OCI-LY7 (cell line): ENCODE results near the gene L3MBTL1. TPM values are rescaled to one million over a fixed set of nuclear protein-coding genes. Genes with fewer than 3 reads are reported as not detected.

ENCODE experiments used
- BruUV-seq: library from RNA; stranded (reverse); fragments of 400-500 nt; replicated peaks from 2 replicates; lab custom pipeline; 2021; lab: Mats Ljungman, UMichigan
- CTCF ChIA-PET: fragments of 300-600 bp; sonication (Branson Sonifier 250); formaldehyde crosslinking; loops from one replicate; lab custom pipeline; 2022; ENCODE audit warnings: antibody characterized with exemption; ENCODE audit not compliant: unreplicated experiment; lab: Charles Lee
- POLR2A ChIA-PET: fragments of 300-600 bp; sonication (Branson Sonifier 250); formaldehyde crosslinking; loops from one replicate; lab custom pipeline; 2022; ENCODE audit warnings: antibody characterized with exemption; lab: Charles Lee
- DNase-seq: peaks from one replicate; pipeline ENCODE4 v3.0.0-alpha.2; 2015; ENCODE audit warnings: low spot score
- H2AFZ ChIP-seq: fragments of 200-600 bp; sonication (generic), shearing (Covaris generic); 2 replicates; pipeline ENCODE4 v1.6.1; 2014; ENCODE audit warnings: mild to moderate bottlenecking, antibody characterized with exemption, low read length, moderate library complexity
- H3K27ac ChIP-seq: fragments of 200-600 bp; sonication (generic); 2 replicates; pipeline ENCODE4 v1.5.1; 2014; ENCODE audit warnings: mixed run types, low read depth, mild to moderate bottlenecking, moderate library complexity, low read length, inconsistent platforms; ENCODE audit not compliant: poor library complexity, severe bottlenecking
- H3K36me3 ChIP-seq: fragments of 200-600 bp; sonication (generic); 2 replicates; pipeline ENCODE4 v1.6.1; 2014; ENCODE audit warnings: mild to moderate bottlenecking, antibody characterized with exemption, low read length, moderate library complexity, mixed read lengths; ENCODE audit not compliant: insufficient read depth
- H3K4me1 ChIP-seq: fragments of 200-600 bp; sonication (generic); 2 replicates; pipeline ENCODE4 v1.5.1; 2014; ENCODE audit warnings: mild to moderate bottlenecking, low read length; ENCODE audit not compliant: insufficient read depth, poor library complexity, severe bottlenecking
- H3K4me2 ChIP-seq: fragments of 200-600 bp; sonication (generic); 2 replicates; pipeline ENCODE4 v1.6.1; 2014; ENCODE audit warnings: mild to moderate bottlenecking, low read length
- H3K4me3 ChIP-seq: fragments of 200-600 bp; sonication (generic); 2 replicates; pipeline ENCODE4 v1.5.1; 2014; ENCODE audit warnings: mild to moderate bottlenecking, low read depth, low read length; ENCODE audit not compliant: poor library complexity, severe bottlenecking
- H3K79me2 ChIP-seq: fragments of 200-600 bp; sonication (generic); 2 replicates; pipeline ENCODE4 v1.6.1; 2016; ENCODE audit warnings: low read depth, mild to moderate bottlenecking, low read length, moderate library complexity, mixed read lengths; ENCODE audit not compliant: insufficient read depth
- H3K9me2 ChIP-seq: fragments of 200-600 bp; sonication (generic); 2 replicates; pipeline ENCODE4 v1.6.1; 2016; ENCODE audit warnings: mild to moderate bottlenecking, low read length, mixed read lengths; ENCODE audit not compliant: insufficient read depth
- H3K9me3 ChIP-seq: fragments of 200-600 bp; sonication (generic); 2 replicates; pipeline ENCODE4 v1.6.1; 2014; ENCODE audit warnings: mild to moderate bottlenecking, mixed run types, low read length, mixed read lengths
- H4K20me1 ChIP-seq: fragments of 200-600 bp; sonication (generic); 2 replicates; pipeline ENCODE4 v1.6.1; 2014; ENCODE audit warnings: mild to moderate bottlenecking, antibody characterized with exemption, low read length, moderate library complexity, mixed read lengths; ENCODE audit not compliant: insufficient read depth
- CTCF ChIP-seq: fragments of 200-600 bp; sonication (generic); conservative IDR thresholded peaks from 2 replicates; pipeline ENCODE4 v1.5.1; 2014; ENCODE audit warnings: mild to moderate bottlenecking, antibody characterized with exemption, low read length, moderate library complexity, mixed read lengths
- EZH2phosphoT487 ChIP-seq: fragments of 200-600 bp; sonication (generic); IDR thresholded peaks from 2 replicates; pipeline ENCODE4 v1.6.1; 2018; ENCODE audit warnings: low read depth, borderline replicate concordance, mild to moderate bottlenecking, mixed run types, antibody characterized with exemption, low read length, moderate library complexity, mixed read lengths
- intact Hi-C: fragments of 100-400 bp; cut with micrococcal nuclease; formaldehyde crosslinking; loops from one replicate; pipeline ENCODE4 v1.10.0; 2022; ENCODE audit not compliant: unreplicated experiment
- total RNA-seq, 2 experiments: library from RNA; depleted of rRNA in 1 of 2; stranded (reverse); fragments of >200 nt in 1 of 2; shearing (Covaris generic) in 1 of 2; gene quantifications; 2 replicates each; pipeline ENCODE4 v1.2.3, GENCODE V29; 2014 to 2022

L3MBTL1 gene
- total RNA-seq, 2 experiments from 2014 or later, result 22.4 to 27.8 TPM

- no peak overlapping the region for H3K27ac ChIP-seq
- CTCF ChIA-PET, result no interaction called here
- no peak overlapping the region for H2AFZ ChIP-seq
- POLR2A ChIA-PET, result interaction anchor here (0.5 kb wide), 1 partner anchor 66 kb away, joined by 4 read pairs; the partner anchor contains the start of gene IFT52
- intact Hi-C loops, result no loop called here
- no peaks in the 10 kb centered on the region for H3K79me2 ChIP-seq
- H3K4me2 ChIP-seq, result no peak overlapping the region
- peaks cover 8% of the 10 kb centered on the region for H3K36me3 ChIP-seq
- no peak for DNase-seq
- TF ChIP-seq EZH2phosphoT487 (no peak), CTCF (no peak)
- no peaks in the 10 kb centered on the region for H4K20me1 ChIP-seq
- no peaks in the 10 kb centered on the region for H3K9me3 ChIP-seq
- H3K4me1 ChIP-seq, result no peaks in the 10 kb centered on the region
- H3K9me2 ChIP-seq, result no peaks in the 10 kb centered on the region
- H3K4me3 ChIP-seq, result no peak overlapping the region
- BruUV-seq, result no TSS peak
These were observed 17.5 kb downstream of the L3MBTL1 start for GRCh38 chr20:43525021-43525420.

GRCh38 chr20:43528258-43528875 is 20.9 kb downstream of the L3MBTL1 start:
- no peaks in the 10 kb centered on the region for H3K79me2 ChIP-seq
- H3K27ac ChIP-seq, result no peak overlapping the region
- H4K20me1 ChIP-seq, result no peaks in the 10 kb centered on the region
- H2AFZ ChIP-seq, result no peak overlapping the region
- H3K9me3 ChIP-seq, result no peaks in the 10 kb centered on the region
- no peak for DNase-seq
- intact Hi-C loops, result no loop called here
- H3K4me1 ChIP-seq, result no peaks in the 10 kb centered on the region
- H3K4me3 ChIP-seq, result no peak overlapping the region
- CTCF ChIA-PET, result no interaction called here
- no TSS peak for BruUV-seq
- POLR2A ChIA-PET, result no interaction called here
- H3K9me2 ChIP-seq, result no peaks in the 10 kb centered on the region
- TF ChIP-seq CTCF, result no peak
- no peak for TF ChIP-seq EZH2phosphoT487
- H3K4me2 ChIP-seq, result no peak overlapping the region
- H3K36me3 ChIP-seq, result no peaks in the 10 kb centered on the region

DNA sequence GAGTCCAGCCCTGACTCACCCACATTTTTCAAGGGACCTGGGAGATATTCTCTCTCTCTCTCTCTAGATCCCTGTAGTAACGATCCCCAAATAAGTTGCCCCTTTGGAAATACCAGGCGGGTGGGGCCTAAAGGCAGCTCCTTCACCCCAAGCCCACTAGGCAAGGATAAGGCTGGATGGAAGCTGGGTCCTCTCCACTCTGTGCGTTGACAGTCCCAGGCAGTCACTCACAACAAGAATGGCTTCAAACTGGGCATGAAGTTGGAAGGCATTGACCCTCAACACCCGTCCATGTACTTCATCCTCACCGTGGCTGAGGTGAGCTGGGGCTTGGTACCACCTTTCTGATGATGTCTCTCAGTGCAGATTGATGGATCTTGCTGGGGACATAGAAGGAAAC is 21.6 kb downstream of the L3MBTL1 start:
- ChIA-PET CTCF (no interaction called here), POLR2A (no interaction called here)
- Histone ChIP-seq H4K20me1 (no peaks in the 10 kb centered on the region), H3K79me2 (no peaks in the 10 kb centered on the region), H3K4me1 (no peaks in the 10 kb centered on the region), H3K4me2 (no peak overlapping the region), H3K4me3 (no peak overlapping the region), H3K27ac (no peak overlapping the region), H2AFZ (no peak overlapping the region), H3K9me3 (no peaks in the 10 kb centered on the region), H3K36me3 (no peaks in the 10 kb centered on the region), H3K9me2 (no peaks in the 10 kb centered on the region)
- BruUV-seq, result no TSS peak
- DNase-seq, result no peak
- intact Hi-C loops, result no loop called here
- TF ChIP-seq CTCF (no peak), EZH2phosphoT487 (no peak)
